H1 (cell line): ENCODE measurements around the gene PREX1. TPM values are rescaled to one million over a fixed set of nuclear protein-coding genes. Genes with fewer than 3 reads are reported as not detected.

Experiments
- CTCF ChIA-PET: fragments of 300-600 bp; sonication (Branson Sonifier 250); formaldehyde crosslinking; loops from one replicate; lab custom pipeline; 2021; ENCODE audit not compliant: partially characterized antibody; lab: Charles Lee
- POLR2A ChIA-PET: fragments of 300-600 bp; sonication (Branson Sonifier 250); formaldehyde crosslinking; loops from one replicate; lab custom pipeline; 2021; ENCODE audit warnings: inconsistent platforms; ENCODE audit not compliant: partially characterized antibody; lab: Charles Lee
- DNase-seq, 2 experiments: peaks; one replicate each; pipeline versions ENCODE4 v3.0.0 to v3.0.0-alpha.2; 2010 to 2022; ENCODE audit warnings: low spot score in 2 of 2, low read depth in 1 of 2, mixed read lengths in 1 of 2
- FAIRE-seq: peaks from 2 replicates; lab custom pipeline; 2011; peaks lifted over from hg19 to GRCh38; lab: Jason Lieb, UNC
- H2AFZ ChIP-seq: 2 replicates; pipeline ENCODE4 v1.8.1; 2012; ENCODE audit warnings: low read length, inconsistent platforms
- H2AK5ac ChIP-seq: 2 replicates; pipeline ENCODE4 v1.6.1; 2013; ENCODE audit warnings: low read depth, low read length
- H2BK120ac ChIP-seq: replicated peaks from 2 replicates; pipeline ENCODE3; 2013; ENCODE audit warnings: low read depth, low read length, inconsistent platforms
- H2BK12ac ChIP-seq: 2 replicates; pipeline ENCODE4 v1.6.1; 2013; ENCODE audit warnings: low read depth, low read length
- H2BK15ac ChIP-seq: 2 replicates; pipeline ENCODE4 v1.6.1; 2013; ENCODE audit warnings: low read length
- H2BK20ac ChIP-seq: 2 replicates; pipeline ENCODE4 v1.6.1; 2013; ENCODE audit warnings: low read length
- H2BK5ac ChIP-seq: 2 replicates; pipeline ENCODE4 v1.6.1; 2013; ENCODE audit warnings: low read depth, low read length
- H3K14ac ChIP-seq: 2 replicates; pipeline ENCODE4 v1.6.1; 2013; ENCODE audit warnings: inconsistent platforms; ENCODE audit not compliant: insufficient read length
- H3K18ac ChIP-seq: 2 replicates; pipeline ENCODE4 v1.6.1; 2013; ENCODE audit warnings: low read length; ENCODE audit errors: extremely low read depth
- H3K23ac ChIP-seq: 2 replicates; pipeline ENCODE4 v1.6.1; 2013; ENCODE audit warnings: inconsistent platforms; ENCODE audit not compliant: insufficient read length
- H3K23me2 ChIP-seq: 2 replicates; pipeline ENCODE4 v1.6.1; 2013; ENCODE audit warnings: low read depth, low read length
- H3K27ac ChIP-seq: 2 replicates; pipeline ENCODE4 v1.6.1; 2011; ENCODE audit warnings: low read depth, low read length, inconsistent platforms
- H3K27me3 ChIP-seq, 4 experiments: replicated peaks in 1 of 4; 1 replicate in 1 of 4; 2 replicates in 3 of 4; pipeline versions ENCODE4 v1.6.1 to v1.8.1; 2011 to 2013; ENCODE audit warnings: low read length in 3 of 4, mild to moderate bottlenecking in 3 of 4, inconsistent platforms in 2 of 4, mixed read lengths in 2 of 4, moderate library complexity in 1 of 4; ENCODE audit not compliant: control insufficient read depth in 3 of 4, insufficient read depth in 3 of 4; ENCODE audit errors: extremely low read depth in 1 of 4
- H3K36me3 ChIP-seq, 4 experiments: 2 replicates each; pipeline versions ENCODE4 v1.6.1 to v1.8.1; 2011 to 2013; ENCODE audit warnings: mild to moderate bottlenecking in 4 of 4, low read length in 3 of 4, moderate library complexity in 2 of 4, control low read depth in 1 of 4, inconsistent platforms in 1 of 4; ENCODE audit not compliant: insufficient read depth in 4 of 4, control insufficient read depth in 2 of 4
- H3K4ac ChIP-seq: replicated peaks from 2 replicates; pipeline ENCODE3; 2013; ENCODE audit warnings: low read length, low read depth, mixed read lengths, inconsistent platforms; ENCODE audit not compliant: insufficient read length
- H3K4me1 ChIP-seq, 4 experiments: replicated peaks in 1 of 4; 1 replicate in 1 of 4; 2 replicates in 3 of 4; pipeline versions ENCODE4 v1.6.1 to v1.8.1; 2011 to 2013; ENCODE audit warnings: low read length in 3 of 4, inconsistent platforms in 2 of 4, mixed read lengths in 1 of 4; ENCODE audit not compliant: insufficient read depth in 4 of 4, control insufficient read depth in 3 of 4
- H3K4me2 ChIP-seq, 2 experiments: 2 replicates each; pipeline versions ENCODE4 v1.6.1 to v1.8.1; 2011 to 2013; ENCODE audit warnings: low read depth in 2 of 2, low read length in 2 of 2, control low read depth in 1 of 2, inconsistent platforms in 1 of 2, mild to moderate bottlenecking in 1 of 2; ENCODE audit not compliant: insufficient read depth in 1 of 2
- H3K4me3 ChIP-seq, 4 experiments: fragments of 200-600, 300-600 bp in 1 of 4; sonication (generic), shearing (Covaris generic), sonication (Bioruptor Twin) in 1 of 4; 2 replicates each; pipeline versions ENCODE4 v1.5.1 to v1.8.1; 2011 to 2016; ENCODE audit warnings: low read length in 4 of 4, low read depth in 3 of 4, control low read depth in 2 of 4, inconsistent platforms in 2 of 4, mild to moderate bottlenecking in 2 of 4, mixed read lengths in 1 of 4, moderate library complexity in 1 of 4; ENCODE audit not compliant: insufficient read depth in 2 of 4; ENCODE audit errors: extremely low read depth in 1 of 4
- H3K56ac ChIP-seq: replicated peaks from 2 replicates; pipeline ENCODE3; 2013; ENCODE audit warnings: low read depth, mild to moderate bottlenecking, mixed read lengths, low read length, inconsistent platforms; ENCODE audit not compliant: insufficient read length
- H3K79me1 ChIP-seq: 2 replicates; pipeline ENCODE4 v1.6.1; 2013; ENCODE audit warnings: low read depth, low read length, control low read depth
- H3K79me2 ChIP-seq, 2 experiments: 2 replicates each; pipeline versions ENCODE4 v1.6.1 to v1.8.1; 2012 to 2013; ENCODE audit warnings: low read length in 2 of 2, mild to moderate bottlenecking in 2 of 2, inconsistent platforms in 1 of 2; ENCODE audit not compliant: insufficient read depth in 2 of 2, control insufficient read depth in 1 of 2
- H3K9ac ChIP-seq, 4 experiments: replicated peaks in 1 of 4; 1 replicate in 1 of 4; 2 replicates in 3 of 4; pipeline versions ENCODE4 v1.6.1 to v1.8.1; 2011 to 2013; ENCODE audit warnings: low read depth in 3 of 4, low read length in 3 of 4, control low read depth in 2 of 4, mild to moderate bottlenecking in 2 of 4, moderate library complexity in 2 of 4, inconsistent platforms in 1 of 4; ENCODE audit errors: extremely low read depth in 1 of 4
- H3K9me3 ChIP-seq, 2 experiments: 2 replicates each; pipeline versions ENCODE4 v1.6.1 to v1.8.1; 2012 to 2013; ENCODE audit warnings: mild to moderate bottlenecking in 2 of 2, moderate library complexity in 2 of 2, control low read depth in 1 of 2, inconsistent platforms in 1 of 2, low read depth in 1 of 2, low read length in 1 of 2, mixed read lengths in 1 of 2; ENCODE audit not compliant: insufficient read depth in 2 of 2
- H4K20me1 ChIP-seq, 2 experiments: replicated peaks in 1 of 2; 2 replicates each; pipeline versions ENCODE3 to v1.8.1; 2011 to 2013; ENCODE audit warnings: inconsistent platforms in 2 of 2, low read length in 2 of 2, mild to moderate bottlenecking in 1 of 2; ENCODE audit not compliant: insufficient read depth in 2 of 2, control insufficient read depth in 1 of 2
- H4K5ac ChIP-seq: 2 replicates; pipeline ENCODE4 v1.6.1; 2013; ENCODE audit warnings: low read length, low read depth, mixed read lengths, inconsistent platforms; ENCODE audit not compliant: insufficient read length
- H4K8ac ChIP-seq: 2 replicates; pipeline ENCODE4 v1.8.0; 2013; ENCODE audit warnings: mild to moderate bottlenecking, moderate library complexity, low read length, inconsistent platforms; ENCODE audit not compliant: insufficient read depth; ENCODE audit errors: extremely low read depth
- H4K91ac ChIP-seq: replicated peaks from 2 replicates; pipeline ENCODE3; 2013; ENCODE audit warnings: low read length, mixed read lengths, inconsistent platforms; ENCODE audit not compliant: insufficient read length
- ATF2 ChIP-seq: IDR thresholded peaks from 2 replicates; pipeline ENCODE4 v1.6.1; 2012; ENCODE audit warnings: low read length, inconsistent platforms
- ATF3 ChIP-seq: IDR thresholded peaks from 2 replicates; pipeline ENCODE4 v1.6.1; 2011; ENCODE audit warnings: low read depth, mild to moderate bottlenecking, low read length; ENCODE audit not compliant: insufficient read depth
- CBX8 ChIP-seq: fragments of 300-800, 300-1000 bp; sonication (generic); IDR thresholded peaks from 2 replicates; pipeline ENCODE4 v1.7.1; 2016; ENCODE audit warnings: low read depth, low read length, borderline replicate concordance
- E2F6 ChIP-seq: IDR thresholded peaks from 2 replicates; pipeline ENCODE4 v1.6.1; 2012; ENCODE audit warnings: inconsistent platforms
- POLR2A ChIP-seq, 2 experiments: IDR thresholded peaks; 1 replicate in 1 of 2; 2 replicates in 1 of 2; pipeline ENCODE4 v1.6.1; 2011; ENCODE audit warnings: low read depth in 2 of 2, low read length in 2 of 2, mild to moderate bottlenecking in 2 of 2; ENCODE audit errors: control extremely low read depth in 1 of 2
- RFX5 ChIP-seq: IDR thresholded peaks from 2 replicates; pipeline ENCODE4 v1.6.1; 2011; ENCODE audit warnings: low read depth, low read length, improper control_type of control experiment, borderline replicate concordance
- TCF12 ChIP-seq: IDR thresholded peaks from 2 replicates; pipeline ENCODE4 v1.6.1; 2011; ENCODE audit warnings: low read depth, mild to moderate bottlenecking, low read length
- WGBS, 2 experiments: shearing (Covaris generic) in 1 of 2; methylation state at CpG; one replicate each; pipeline versions ENCODE4 v1.1.6 to v1.1.7; 2013 to 2015; ENCODE audit warnings: low lambda C conversion rate in 2 of 2, mixed read lengths in 2 of 2, inconsistent platforms in 1 of 2, low coverage in 1 of 2, missing lambda C conversion rate in 1 of 2; ENCODE audit not compliant: insufficient replicate concordance in 2 of 2, insufficient coverage in 1 of 2, insufficient read length in 1 of 2; ENCODE audit errors: extremely low coverage in 1 of 2, missing lambda C conversion rate in 1 of 2; 5-methylcytosine and 5-hydroxymethylcytosine counted together
- polyA plus RNA-seq, 7 experiments: library from polyadenylated mRNA; depleted of rRNA in 3 of 7; stranded (reverse) in 5 of 7; unstranded in 2 of 7; fragments of >200 nt in 5 of 7; fragments of 200-250 nt in 2 of 7; gene quantifications; 1 replicate in 5 of 7; 2 replicates in 1 of 7; 4 replicates in 1 of 7; pipeline versions ENCODE4 v1.2.1 to v1.2.3, GENCODE V29; 2011 to 2013; ENCODE audit warnings: missing spikeins in 2 of 7, mixed read lengths in 2 of 7
- total RNA-seq: library from RNA; stranded (reverse); fragmentation: NEBNext Ultra II Directional; extraction: Animal tissue kit (Norgen Biotek cat#: 25700); gene quantifications from 2 replicates; pipeline ENCODE4 v1.2.1, GENCODE V29; 2021

The PREX1 gene
- total and polyA plus RNA-seq, 2 of the 8 experiments (the other 6 are each of a cell fraction or from before 2014, with no cell fraction given): 10.7 to 12.8 TPM

GRCh38 chr20:48604426-48604825 lies 223.4 kb downstream of the PREX1 start:
- Histone ChIP-seq H2BK15ac (no peak overlapping the region), H3K4me2 (no peak overlapping the region), H3K23me2 (no peaks in the 10 kb centered on the region), H4K91ac (no peak overlapping the region), H2AK5ac (no peak overlapping the region), H4K20me1 (no peaks in the 10 kb centered on the region), H3K79me1 (no peaks in the 10 kb centered on the region), H3K27me3 (no peaks in the 10 kb centered on the region; a peak in 1 of 7 replicates), H3K14ac (no peak overlapping the region), H3K56ac (no peak overlapping the region), H2BK20ac (no peak overlapping the region), H4K8ac (no peak overlapping the region), H3K23ac (no peak overlapping the region), H2BK120ac (no peak overlapping the region), H3K9ac (no peak overlapping the region), H3K4me3 (no peak overlapping the region), H3K27ac (no peak overlapping the region), H3K4ac (no peak overlapping the region), H2BK5ac (no peak overlapping the region), H3K79me2 (no peaks in the 10 kb centered on the region), H2AFZ (no peak overlapping the region), H3K4me1 (peaks cover 2 to 7% (median 5%) of the 10 kb centered on the region in 4 experiments; a peak in 6 of 7 replicates), H4K5ac (no peak overlapping the region), H3K9me3 (no peaks in the 10 kb centered on the region), H2BK12ac (no peak overlapping the region), H3K18ac (no peak overlapping the region), H3K36me3 (no peaks in the 10 kb centered on the region)
- CTCF ChIA-PET: no interaction called here
- TF ChIP-seq RFX5 (no peak), ATF2 (no peak), CBX8 (no peak), ATF3 (no peak), TCF12 (no peak), E2F6 (no peak), POLR2A (IDR thresholded peaks at IDR 0.05; ENCODE audit: control extremely low read depth in 1 of 2, low read depth in 2 of 2, low read length in 2 of 2) (no peak)
- DNase-seq (no peak), FAIRE-seq (no peak)
- POLR2A ChIA-PET: no interaction called here
- 81% methylated on average over 9 of the region's 9 CpGs; no CpG with 5 or more reads in 1 of the 2 experiments for WGBS, 2 experiments
